Adipocyte (in vitro differentiated cells): ENCODE results near the gene ZNF19.
A peak's percentile ranks its signal among the peaks of the same experiment; 100 is the strongest.

ENCODE experiments used
- DNase-seq: peaks from one replicate; pipeline ENCODE4 v3.0.0-alpha.2; 2015; ENCODE audit warnings: low read depth
- H3K27me3 ChIP-seq: replicated peaks from 2 replicates; pipeline ENCODE4 v1.7.0; 2013; ENCODE audit warnings: mild to moderate bottlenecking, low read length, moderate library complexity; ENCODE audit not compliant: control insufficient read depth, insufficient read depth
- H3K36me3 ChIP-seq: 2 replicates; pipeline ENCODE4 v1.7.0; 2013; ENCODE audit warnings: low read length, mild to moderate bottlenecking, moderate library complexity; ENCODE audit not compliant: control insufficient read depth, insufficient read depth, severe bottlenecking
- H3K4me1 ChIP-seq: 2 replicates; pipeline ENCODE4 v1.7.0; 2013; ENCODE audit warnings: mild to moderate bottlenecking, low read length, moderate library complexity; ENCODE audit not compliant: control insufficient read depth, insufficient read depth
- H3K4me3 ChIP-seq: 2 replicates; pipeline ENCODE4 v1.7.0; 2013; ENCODE audit warnings: mild to moderate bottlenecking, low read length, moderate library complexity
- H3K9ac ChIP-seq: 2 replicates; pipeline ENCODE4 v1.7.0; 2013; ENCODE audit warnings: mild to moderate bottlenecking, low read length, moderate library complexity
- H3K9me3 ChIP-seq: 2 replicates; pipeline ENCODE4 v1.7.0; 2013; ENCODE audit warnings: mild to moderate bottlenecking, low read length, moderate library complexity; ENCODE audit not compliant: control insufficient read depth

The ZNF19 gene

DNA sequence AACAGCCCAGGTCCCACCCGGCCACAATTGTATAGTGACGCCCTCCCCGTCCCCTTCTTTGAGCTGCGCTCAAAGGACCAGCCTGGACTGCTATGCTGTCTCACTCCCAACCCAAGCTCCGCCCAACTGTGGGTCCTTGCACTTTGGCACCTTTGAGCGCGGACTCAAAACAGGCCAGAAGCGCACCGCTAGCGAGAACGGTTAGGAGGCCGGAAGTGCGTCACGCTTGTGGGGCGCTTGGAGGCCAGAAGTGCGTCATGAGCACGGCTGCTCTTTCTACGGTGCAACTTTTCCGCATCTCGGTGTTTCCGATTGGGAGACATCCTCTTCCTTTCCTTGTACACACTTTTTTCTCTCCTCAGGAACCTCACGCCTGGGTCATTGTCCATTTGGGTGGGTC is at the start of gene ZNF19:
TSS of gene ZNF19 (minus strand) at position 203 of the 400 bp plus-strand sequence. CDS start 7,210 bp downstream, outside the sequence.
- Histone ChIP-seq H3K36me3 (no peaks in the 10 kb centered on the region), H3K4me1 (no peaks in the 10 kb centered on the region), H3K27me3 (no peaks in the 10 kb centered on the region), H3K9me3 (no peaks in the 10 kb centered on the region), H3K4me3 (no peak within 1 kb of the TSS), H3K9ac (no peak within 1 kb of the TSS)
- no peak for DNase-seq

DNA sequence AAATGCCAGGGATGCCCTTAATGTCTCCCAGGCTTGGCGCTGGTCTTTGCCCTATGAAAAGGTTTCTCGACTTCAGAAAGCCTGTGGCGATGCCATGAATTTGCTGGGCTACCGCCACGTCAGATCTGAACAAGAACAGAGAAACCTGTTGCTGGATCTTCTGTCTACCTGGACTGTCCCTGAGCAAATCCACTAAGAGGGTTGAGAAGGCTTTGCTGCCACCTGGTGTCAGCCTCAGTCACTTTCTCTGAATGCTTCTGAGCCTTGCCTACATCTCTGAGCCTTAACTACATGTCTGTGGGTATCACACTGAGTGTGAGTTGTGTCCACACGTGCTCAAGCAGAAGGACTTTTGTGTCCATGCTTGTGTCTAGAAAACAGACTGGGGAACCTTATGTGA is 48.5 kb upstream of the ZNF19 start:
- H3K9ac ChIP-seq = no peak overlapping the region
- peaks cover 14% of the 10 kb centered on the region for H3K4me1 ChIP-seq
- H3K36me3 ChIP-seq = no peaks in the 10 kb centered on the region
- DNase-seq = peak; percentile 44
- no peaks in the 10 kb centered on the region for H3K9me3 ChIP-seq
- H3K27me3 ChIP-seq = peaks cover 20% of the 10 kb centered on the region
- no peak overlapping the region for H3K4me3 ChIP-seq

DNA sequence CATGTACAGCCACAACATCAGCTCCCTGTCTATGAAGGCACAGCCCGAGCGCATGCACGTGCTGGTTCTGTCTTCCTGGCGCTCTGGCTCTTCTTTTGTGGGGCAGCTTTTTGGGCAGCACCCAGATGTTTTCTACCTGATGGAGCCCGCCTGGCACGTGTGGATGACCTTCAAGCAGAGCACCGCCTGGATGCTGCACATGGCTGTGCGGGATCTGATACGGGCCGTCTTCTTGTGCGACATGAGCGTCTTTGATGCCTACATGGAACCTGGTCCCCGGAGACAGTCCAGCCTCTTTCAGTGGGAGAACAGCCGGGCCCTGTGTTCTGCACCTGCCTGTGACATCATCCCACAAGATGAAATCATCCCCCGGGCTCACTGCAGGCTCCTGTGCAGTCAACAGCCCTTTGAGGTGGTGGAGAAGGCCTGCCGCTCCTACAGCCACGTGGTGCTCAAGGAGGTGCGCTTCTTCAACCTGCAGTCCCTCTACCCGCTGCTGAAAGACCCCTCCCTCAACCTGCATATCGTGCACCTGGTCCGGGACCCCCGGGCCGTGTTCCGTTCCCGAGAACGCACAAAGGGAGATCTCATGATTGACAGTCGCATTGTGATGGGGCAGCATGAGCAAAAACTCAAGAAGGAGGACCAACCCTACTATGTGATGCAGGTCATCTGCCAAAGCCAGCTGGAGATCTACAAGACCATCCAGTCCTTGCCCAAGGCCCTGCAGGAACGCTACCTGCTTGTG is 47.8 kb upstream of the ZNF19 start:
- Histone ChIP-seq H3K4me1 (peaks cover 9% of the 10 kb centered on the region), H3K9me3 (no peaks in the 10 kb centered on the region), H3K4me3 (no peak overlapping the region), H3K36me3 (no peaks in the 10 kb centered on the region), H3K27me3 (peaks cover 20% of the 10 kb centered on the region), H3K9ac (no peak overlapping the region)
- no peak for DNase-seq

DNA sequence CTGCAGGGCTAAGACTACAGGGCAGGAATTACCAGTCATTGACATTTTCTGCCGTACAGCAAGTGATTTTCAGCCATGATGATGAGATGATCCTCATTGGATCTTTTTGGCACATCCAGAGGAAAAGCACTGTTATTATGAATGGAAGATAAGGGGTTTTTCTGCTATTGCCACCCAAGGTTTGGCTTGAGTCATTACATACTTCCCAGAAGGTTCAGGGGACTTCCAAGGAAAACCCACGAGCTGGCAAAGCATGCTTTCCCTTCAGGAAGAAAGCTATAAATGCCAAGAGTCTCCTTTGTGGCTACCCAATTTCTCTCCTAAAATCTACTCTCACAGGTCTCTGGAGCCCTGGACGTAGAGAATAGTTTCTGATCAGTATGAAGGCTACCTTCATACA is 43.2 kb upstream of the ZNF19 start:
- H3K36me3 ChIP-seq = no peaks in the 10 kb centered on the region
- no peak for DNase-seq
- no peak overlapping the region for H3K9ac ChIP-seq
- H3K4me1 ChIP-seq = peaks cover 4% of the 10 kb centered on the region
- no peaks in the 10 kb centered on the region for H3K9me3 ChIP-seq
- peaks cover 9% of the 10 kb centered on the region for H3K27me3 ChIP-seq
- H3K4me3 ChIP-seq = no peak overlapping the region

DNA sequence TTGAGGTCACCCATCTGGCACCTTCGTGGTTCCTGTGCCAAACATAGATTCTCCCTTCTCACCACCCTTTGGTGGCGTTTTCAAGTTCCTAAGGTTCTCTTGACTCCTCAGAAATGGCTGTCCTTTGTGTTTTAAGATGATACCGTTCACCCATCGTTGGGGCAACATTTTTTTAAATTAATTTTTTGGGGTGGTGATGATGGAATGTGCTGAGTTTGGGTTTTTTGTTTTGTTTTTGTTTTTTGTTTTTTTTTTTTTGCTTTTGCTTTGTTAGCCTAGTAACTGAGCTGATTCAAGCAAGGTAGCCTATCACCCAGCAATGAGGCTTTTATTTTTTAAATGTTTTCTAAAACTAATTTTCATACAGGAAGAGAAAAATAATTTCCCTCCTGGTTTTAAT is 39.7 kb upstream of the ZNF19 start:
- H3K36me3 ChIP-seq = no peaks in the 10 kb centered on the region
- no peaks in the 10 kb centered on the region for H3K9me3 ChIP-seq
- peaks cover 14% of the 10 kb centered on the region for H3K4me1 ChIP-seq
- H3K4me3 ChIP-seq = no peak overlapping the region
- no peak overlapping the region for H3K9ac ChIP-seq
- no peak for DNase-seq
- H3K27me3 ChIP-seq = peaks cover 6% of the 10 kb centered on the region

DNA sequence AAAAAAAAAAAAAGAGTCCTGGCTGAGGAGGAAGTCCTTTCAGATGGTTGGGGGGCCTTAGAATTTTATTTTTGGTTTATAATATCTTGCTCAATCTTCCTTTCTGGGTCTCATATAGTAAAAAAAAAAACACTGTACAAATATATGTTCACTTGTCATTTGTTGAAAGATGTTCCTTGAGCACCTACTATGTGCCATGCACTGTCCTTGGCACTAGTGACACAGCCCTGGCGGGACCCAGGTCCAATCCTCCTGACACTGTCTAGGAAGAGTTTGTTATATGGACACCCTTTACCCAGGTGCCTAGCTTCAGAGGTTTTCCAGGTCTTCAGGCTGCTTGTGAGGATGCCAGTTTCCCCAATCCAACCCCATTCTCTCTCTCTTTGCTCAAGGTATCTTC is 39.1 kb upstream of the ZNF19 start:
- Histone ChIP-seq H3K4me1 (peaks cover 14% of the 10 kb centered on the region), H3K9me3 (no peaks in the 10 kb centered on the region), H3K36me3 (no peaks in the 10 kb centered on the region), H3K4me3 (no peak overlapping the region), H3K9ac (no peak overlapping the region), H3K27me3 (peaks cover 10% of the 10 kb centered on the region)
- DNase-seq = no peak

DNA sequence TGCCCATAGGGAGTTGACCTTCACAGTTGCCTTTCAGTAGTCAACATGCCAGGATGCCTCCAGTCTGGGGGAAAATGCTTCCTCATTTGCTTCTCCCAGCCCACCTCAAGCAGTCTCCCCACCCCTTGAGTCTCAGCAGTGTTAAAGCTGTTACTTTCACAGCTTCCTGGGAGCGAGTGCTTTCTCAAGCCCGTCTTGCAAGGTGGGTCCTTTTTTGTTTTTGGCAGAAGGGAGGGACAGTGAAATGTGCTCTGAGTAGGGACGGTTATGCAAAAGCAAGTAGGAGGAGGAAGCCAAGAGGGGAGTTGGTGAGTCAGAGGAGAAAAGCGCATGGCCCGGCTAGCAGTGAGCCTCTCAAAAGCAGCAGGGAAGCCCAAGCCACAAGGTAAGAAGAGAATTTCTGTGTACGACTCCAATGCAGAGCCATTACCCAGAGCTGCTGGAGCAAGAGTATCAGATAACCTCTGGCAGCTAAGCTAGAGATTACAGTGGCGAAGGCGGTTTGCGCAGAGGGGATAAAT is 37.0 kb upstream of the ZNF19 start, which contains the start of gene CHST4:
TSS of gene CHST4 (plus strand) at position 316 of the 521 bp plus-strand sequence. CDS start 10,252 bp downstream, outside the sequence.
- Histone ChIP-seq H3K9me3 (no peaks in the 10 kb centered on the region), H3K36me3 (no peaks in the 10 kb centered on the region), H3K27me3 (peaks cover 28% of the 10 kb centered on the region), H3K4me1 (peaks cover 14% of the 10 kb centered on the region), H3K9ac (peak within 1 kb of the TSS; percentile 11), H3K4me3 (peak within 1 kb of the TSS; percentile 62)
- peak; percentile 63 for DNase-seq

DNA sequence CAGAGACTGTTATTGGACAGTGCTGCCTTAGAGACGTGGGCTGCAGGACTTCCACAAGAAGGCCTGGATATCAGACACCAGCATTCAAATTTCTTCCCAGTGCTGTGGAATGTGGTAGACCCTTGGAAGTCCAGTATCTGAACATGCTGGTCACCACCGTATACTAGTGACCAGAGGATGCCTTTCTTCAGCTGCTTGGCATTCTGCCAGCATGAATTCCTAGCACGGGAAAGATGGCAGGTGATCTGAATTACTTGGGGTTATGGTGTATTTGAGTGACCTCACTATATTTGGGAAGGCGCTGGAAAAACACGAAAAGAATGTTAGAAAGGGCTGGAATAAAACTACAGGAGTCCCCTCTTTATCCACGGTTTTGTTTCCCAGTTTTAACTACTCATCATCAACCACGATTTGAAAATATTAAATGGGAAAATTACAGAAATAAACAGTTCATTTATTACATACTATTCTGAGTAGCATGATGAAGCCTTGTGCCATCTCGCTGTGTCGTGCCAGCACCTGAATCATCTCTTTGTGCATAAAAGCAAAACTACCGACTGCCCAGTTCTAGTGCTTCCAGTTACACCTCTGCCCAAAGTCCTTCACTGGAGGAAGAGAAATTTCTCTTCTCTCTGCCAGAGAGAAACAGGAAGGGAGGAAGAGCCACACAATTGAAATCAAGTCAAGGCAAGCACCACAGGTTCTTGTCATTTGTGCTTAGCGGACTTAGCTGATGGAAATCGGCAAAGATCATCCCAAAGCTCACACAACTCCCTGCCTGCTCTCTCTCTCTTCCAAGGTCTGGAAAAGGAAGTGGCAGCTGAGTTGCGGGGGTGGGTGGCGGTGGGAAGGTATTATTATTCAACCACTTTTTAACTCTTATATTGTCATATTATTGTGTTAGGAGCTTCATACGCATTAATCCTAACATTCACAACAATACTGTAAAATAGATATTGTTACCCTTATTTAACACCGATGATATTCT is 35.7 kb upstream of the ZNF19 start:
- Histone ChIP-seq H3K9me3 (no peaks in the 10 kb centered on the region), H3K4me3 (no peak overlapping the region), H3K36me3 (no peaks in the 10 kb centered on the region), H3K27me3 (peaks cover 24% of the 10 kb centered on the region), H3K4me1 (peaks cover 14% of the 10 kb centered on the region), H3K9ac (no peak overlapping the region)
- DNase-seq = no peak

DNA sequence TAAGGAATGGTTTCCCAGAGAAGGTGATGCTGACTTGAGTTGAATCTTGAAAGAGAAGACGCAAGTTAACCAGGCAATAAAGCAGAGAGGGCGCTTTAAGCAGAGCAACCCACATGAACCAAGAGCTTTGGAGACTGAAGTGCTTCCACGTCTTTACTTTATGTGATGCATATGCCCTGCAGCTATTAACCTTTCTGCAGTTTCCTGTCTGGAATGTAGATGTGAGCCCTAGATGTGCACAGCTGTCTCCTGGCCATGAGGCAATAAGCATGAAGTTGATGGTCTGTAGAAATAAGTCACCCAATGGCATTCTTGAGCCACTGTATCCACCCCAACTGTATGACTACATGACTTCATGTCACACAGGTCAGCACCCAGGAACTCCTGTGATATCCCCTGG is 31.4 kb upstream of the ZNF19 start:
- peaks cover 24% of the 10 kb centered on the region for H3K27me3 ChIP-seq
- H3K9ac ChIP-seq = no peak overlapping the region
- H3K4me3 ChIP-seq = no peak overlapping the region
- no peak for DNase-seq
- H3K9me3 ChIP-seq = no peaks in the 10 kb centered on the region
- H3K36me3 ChIP-seq = no peaks in the 10 kb centered on the region
- H3K4me1 ChIP-seq = peaks cover under 1% of the 10 kb centered on the region

DNA sequence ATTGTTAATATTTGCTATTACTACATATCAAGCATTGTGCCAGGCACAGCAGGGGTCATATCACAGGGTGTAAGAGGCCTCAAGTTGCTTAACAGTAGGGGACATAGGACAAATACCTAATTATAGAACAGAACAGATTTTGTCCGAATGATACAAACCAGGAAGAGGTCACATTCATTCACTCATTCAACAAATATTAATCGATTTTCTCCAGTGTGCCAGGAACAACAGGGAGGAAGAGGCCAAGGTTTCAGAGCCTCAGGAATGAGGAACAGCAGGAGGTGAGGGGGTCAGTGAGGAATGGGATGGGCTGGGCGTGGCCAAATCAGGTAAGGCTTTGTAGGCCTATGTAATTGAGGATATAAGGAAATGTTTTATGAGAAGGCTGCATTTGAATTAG is 25.9 kb upstream of the ZNF19 start:
- Histone ChIP-seq H3K4me1 (peaks cover 6% of the 10 kb centered on the region), H3K27me3 (peaks cover 8% of the 10 kb centered on the region), H3K9me3 (no peaks in the 10 kb centered on the region), H3K9ac (no peak overlapping the region), H3K4me3 (no peak overlapping the region), H3K36me3 (no peaks in the 10 kb centered on the region)
- DNase-seq = no peak

DNA sequence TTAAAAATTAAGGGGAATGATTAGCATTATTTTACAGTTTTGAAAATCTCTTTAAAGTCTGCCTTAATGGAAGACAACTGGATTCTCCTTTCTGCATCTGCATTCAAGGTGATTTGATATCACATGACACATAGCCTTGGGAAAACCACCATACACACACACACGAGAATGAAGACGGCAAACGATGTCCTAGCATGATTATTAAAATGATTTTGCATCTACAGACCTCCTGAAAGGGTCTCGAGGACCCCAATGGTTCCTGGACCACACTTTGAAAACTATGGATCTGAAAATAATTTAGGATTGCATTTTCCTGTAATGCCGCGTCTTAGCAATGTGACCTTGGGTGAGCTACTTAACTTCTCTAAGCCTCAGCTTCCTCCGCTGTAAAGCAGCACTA is 25.4 kb upstream of the ZNF19 start:
- H3K4me3 ChIP-seq = no peak overlapping the region
- no peak overlapping the region for H3K9ac ChIP-seq
- no peaks in the 10 kb centered on the region for H3K9me3 ChIP-seq
- H3K4me1 ChIP-seq = peaks cover 6% of the 10 kb centered on the region
- no peak for DNase-seq
- peaks cover 8% of the 10 kb centered on the region for H3K27me3 ChIP-seq
- no peaks in the 10 kb centered on the region for H3K36me3 ChIP-seq
